A549 (cell line): ENCODE results near the gene GYS1. TPM values are rescaled to one million over a fixed set of nuclear protein-coding genes. Genes with fewer than 3 reads are reported as not detected.

Experiments
- polyA plus RNA-seq, 4 experiments: library from polyadenylated mRNA; depleted of rRNA in 3 of 4; stranded (reverse); fragments of >200 nt; fragmentation: RNase III in 1 of 4; extraction: RNeasy Plus Mini Kit Qiagen cat#74134 plus additional on column Dnase treatment in 1 of 4; gene quantifications; 2 replicates in 3 of 4; 3 replicates in 1 of 4; pipeline ENCODE4 v1.2.3, GENCODE V29; 2011 to 2017
- small RNA-seq, 6 experiments: library from RNA; depleted of rRNA; stranded (forward); fragments of <200 nt; gene quantifications; one replicate each; pipeline ENCODE3, GENCODE V24; 2012

GYS1 gene
- polyA plus RNA-seq, 2 of the 4 experiments (the other 2 are of a cell fraction) = 10.3 to 24.8 TPM

Small RNAs within 50 kb of the gene (small RNA-seq; reads per million reads assigned to genes)
- 0 reads per million in 6 experiments for gene AC026803.1
- 0 reads per million in 6 experiments for gene MIR6798

Other genes with a start within 250 kb of the GYS1 start
- gene IZUMO1, start 246.4 kb downstream of the GYS1 start, polyA plus RNA-seq (2011; rRNA removed) = not detected in 2 replicates
- gene IZUMO1, start 246.4 kb downstream of the GYS1 start, polyA plus RNA-seq (2017; fragmentation: RNase III; extraction: RNeasy Plus Mini Kit Qiagen cat#74134 plus additional on column Dnase treatment) = not detected in 3 replicates
- gene FUT1, start 240.7 kb downstream of the GYS1 start, polyA plus RNA-seq (2011; rRNA removed) = 1.4 and 1.5 TPM in 2 replicates
- 0.05 to 0.13 TPM (median 0.09 TPM) in 3 replicates for gene FUT1, start 240.7 kb downstream of the GYS1 start, polyA plus RNA-seq (2017; fragmentation: RNase III; extraction: RNeasy Plus Mini Kit Qiagen cat#74134 plus additional on column Dnase treatment)
- 0.06 TPM in 1 of 2 replicates, not detected in the other for gene FGF21, start 237.8 kb downstream of the GYS1 start, polyA plus RNA-seq (2011; rRNA removed)
- gene FGF21, start 237.8 kb downstream of the GYS1 start, polyA plus RNA-seq (2017; fragmentation: RNase III; extraction: RNeasy Plus Mini Kit Qiagen cat#74134 plus additional on column Dnase treatment) = not detected in 3 replicates
- gene BCAT2, start 182.3 kb downstream of the GYS1 start, polyA plus RNA-seq (2011; rRNA removed) = 30.4 and 31.9 TPM in 2 replicates
- gene BCAT2, start 182.3 kb downstream of the GYS1 start, polyA plus RNA-seq (2017; fragmentation: RNase III; extraction: RNeasy Plus Mini Kit Qiagen cat#74134 plus additional on column Dnase treatment) = 46.4 to 47.9 TPM (median 47.2 TPM) in 3 replicates
- 8.1 and 11.1 TPM in 2 replicates for gene HSD17B14, start 156.8 kb downstream of the GYS1 start, polyA plus RNA-seq (2011; rRNA removed)
- 10.6 to 20.9 TPM (median 19.5 TPM) in 3 replicates for gene HSD17B14, start 156.8 kb downstream of the GYS1 start, polyA plus RNA-seq (2017; fragmentation: RNase III; extraction: RNeasy Plus Mini Kit Qiagen cat#74134 plus additional on column Dnase treatment)
- gene PLEKHA4, start 124.7 kb downstream of the GYS1 start, polyA plus RNA-seq (2011; rRNA removed) = 0.34 and 0.42 TPM in 2 replicates
- 0.46 to 0.78 TPM (median 0.47 TPM) in 3 replicates for gene PLEKHA4, start 124.7 kb downstream of the GYS1 start, polyA plus RNA-seq (2017; fragmentation: RNase III; extraction: RNeasy Plus Mini Kit Qiagen cat#74134 plus additional on column Dnase treatment)
- gene PPP1R15A, start 120.9 kb downstream of the GYS1 start, polyA plus RNA-seq (2011; rRNA removed) = 49.0 and 74.2 TPM in 2 replicates
- 28.1 to 29.7 TPM (median 29.2 TPM) in 3 replicates for gene PPP1R15A, start 120.9 kb downstream of the GYS1 start, polyA plus RNA-seq (2017; fragmentation: RNase III; extraction: RNeasy Plus Mini Kit Qiagen cat#74134 plus additional on column Dnase treatment)
- gene TULP2, start 94.6 kb downstream of the GYS1 start, polyA plus RNA-seq (2011; rRNA removed) = not detected in 2 replicates
- not detected in 3 replicates for gene TULP2, start 94.6 kb downstream of the GYS1 start, polyA plus RNA-seq (2017; fragmentation: RNase III; extraction: RNeasy Plus Mini Kit Qiagen cat#74134 plus additional on column Dnase treatment)
- 58.5 and 79.5 TPM in 2 replicates for gene NUCB1, start 93.0 kb downstream of the GYS1 start, polyA plus RNA-seq (2011; rRNA removed)
- 154 to 182 TPM (median 174 TPM) in 3 replicates for gene NUCB1, start 93.0 kb downstream of the GYS1 start, polyA plus RNA-seq (2017; fragmentation: RNase III; extraction: RNeasy Plus Mini Kit Qiagen cat#74134 plus additional on column Dnase treatment)
- gene DHDH, start 59.6 kb downstream of the GYS1 start, polyA plus RNA-seq (2011; rRNA removed) = 0.60 and 0.78 TPM in 2 replicates
- 1.1 to 1.2 TPM (median 1.2 TPM) in 3 replicates for gene DHDH, start 59.6 kb downstream of the GYS1 start, polyA plus RNA-seq (2017; fragmentation: RNase III; extraction: RNeasy Plus Mini Kit Qiagen cat#74134 plus additional on column Dnase treatment)
- gene BAX, start 38.4 kb downstream of the GYS1 start, polyA plus RNA-seq (2011; rRNA removed) = 120 and 134 TPM in 2 replicates
- gene BAX, start 38.4 kb downstream of the GYS1 start, polyA plus RNA-seq (2017; fragmentation: RNase III; extraction: RNeasy Plus Mini Kit Qiagen cat#74134 plus additional on column Dnase treatment) = 265 to 299 TPM (median 284 TPM) in 3 replicates
- 4,743 and 7,067 TPM in 2 replicates for gene FTL, start 28.0 kb downstream of the GYS1 start, polyA plus RNA-seq (2011; rRNA removed)
- 12,141 to 13,930 TPM (median 13,921 TPM) in 3 replicates for gene FTL, start 28.0 kb downstream of the GYS1 start, polyA plus RNA-seq (2017; fragmentation: RNase III; extraction: RNeasy Plus Mini Kit Qiagen cat#74134 plus additional on column Dnase treatment)
- gene RUVBL2, start 578 bp upstream of the GYS1 start, polyA plus RNA-seq (2011; rRNA removed) = 146 and 186 TPM in 2 replicates
- 213 to 274 TPM (median 225 TPM) in 3 replicates for gene RUVBL2, start 578 bp upstream of the GYS1 start, polyA plus RNA-seq (2017; fragmentation: RNase III; extraction: RNeasy Plus Mini Kit Qiagen cat#74134 plus additional on column Dnase treatment)
- gene LHB, start 23.8 kb upstream of the GYS1 start, polyA plus RNA-seq (2011; rRNA removed) = not detected in 2 replicates
- gene LHB, start 23.8 kb upstream of the GYS1 start, polyA plus RNA-seq (2017; fragmentation: RNase III; extraction: RNeasy Plus Mini Kit Qiagen cat#74134 plus additional on column Dnase treatment) = 0.22 TPM in 1 of 3 replicates, not detected in the others
- not detected in 2 replicates for gene CGB3, start 31.0 kb upstream of the GYS1 start, polyA plus RNA-seq (2011; rRNA removed)
- gene CGB3, start 31.0 kb upstream of the GYS1 start, polyA plus RNA-seq (2017; fragmentation: RNase III; extraction: RNeasy Plus Mini Kit Qiagen cat#74134 plus additional on column Dnase treatment) = 0.13 to 0.28 TPM in 2 of 3 replicates, not detected in the other
- gene CGB2, start 38.6 kb upstream of the GYS1 start, polyA plus RNA-seq (2011; rRNA removed) = not detected in 2 replicates
- gene CGB2, start 38.6 kb upstream of the GYS1 start, polyA plus RNA-seq (2017; fragmentation: RNase III; extraction: RNeasy Plus Mini Kit Qiagen cat#74134 plus additional on column Dnase treatment) = not detected in 3 replicates
- not detected in 2 replicates for gene CGB1, start 43.6 kb upstream of the GYS1 start, polyA plus RNA-seq (2011; rRNA removed)
- 0.13 TPM in 1 of 3 replicates, not detected in the others for gene CGB1, start 43.6 kb upstream of the GYS1 start, polyA plus RNA-seq (2017; fragmentation: RNase III; extraction: RNeasy Plus Mini Kit Qiagen cat#74134 plus additional on column Dnase treatment)
- gene CGB5, start 50.5 kb upstream of the GYS1 start, polyA plus RNA-seq (2011; rRNA removed) = 0.15 and 0.23 TPM in 2 replicates
- 0.53 to 0.94 TPM (median 0.71 TPM) in 3 replicates for gene CGB5, start 50.5 kb upstream of the GYS1 start, polyA plus RNA-seq (2017; fragmentation: RNase III; extraction: RNeasy Plus Mini Kit Qiagen cat#74134 plus additional on column Dnase treatment)
- 0.63 and 0.95 TPM in 2 replicates for gene CGB8, start 55.8 kb upstream of the GYS1 start, polyA plus RNA-seq (2011; rRNA removed)
- 2.0 to 2.7 TPM (median 2.4 TPM) in 3 replicates for gene CGB8, start 55.8 kb upstream of the GYS1 start, polyA plus RNA-seq (2017; fragmentation: RNase III; extraction: RNeasy Plus Mini Kit Qiagen cat#74134 plus additional on column Dnase treatment)
- gene CGB7, start 64.4 kb upstream of the GYS1 start, polyA plus RNA-seq (2011; rRNA removed) = 0.34 and 0.56 TPM in 2 replicates
- gene CGB7, start 64.4 kb upstream of the GYS1 start, polyA plus RNA-seq (2017; fragmentation: RNase III; extraction: RNeasy Plus Mini Kit Qiagen cat#74134 plus additional on column Dnase treatment) = 0.63 to 0.88 TPM (median 0.79 TPM) in 3 replicates
- 0.34 and 0.37 TPM in 2 replicates for gene NTF4, start 71.5 kb upstream of the GYS1 start, polyA plus RNA-seq (2011; rRNA removed)
- gene NTF4, start 71.5 kb upstream of the GYS1 start, polyA plus RNA-seq (2017; fragmentation: RNase III; extraction: RNeasy Plus Mini Kit Qiagen cat#74134 plus additional on column Dnase treatment) = 1.0 to 2.4 TPM (median 1.7 TPM) in 3 replicates
- not detected in 2 replicates for gene KCNA7, start 79.4 kb upstream of the GYS1 start, polyA plus RNA-seq (2011; rRNA removed)
- gene KCNA7, start 79.4 kb upstream of the GYS1 start, polyA plus RNA-seq (2017; fragmentation: RNase III; extraction: RNeasy Plus Mini Kit Qiagen cat#74134 plus additional on column Dnase treatment) = not detected in 3 replicates
- 214 and 220 TPM in 2 replicates for gene SNRNP70, start 92.1 kb upstream of the GYS1 start, polyA plus RNA-seq (2011; rRNA removed)
- gene SNRNP70, start 92.1 kb upstream of the GYS1 start, polyA plus RNA-seq (2017; fragmentation: RNase III; extraction: RNeasy Plus Mini Kit Qiagen cat#74134 plus additional on column Dnase treatment) = 338 to 350 TPM (median 342 TPM) in 3 replicates
- gene LIN7B, start 121.1 kb upstream of the GYS1 start, polyA plus RNA-seq (2011; rRNA removed) = 4.6 and 5.4 TPM in 2 replicates
- 7.1 to 8.3 TPM (median 8.0 TPM) in 3 replicates for gene LIN7B, start 121.1 kb upstream of the GYS1 start, polyA plus RNA-seq (2017; fragmentation: RNase III; extraction: RNeasy Plus Mini Kit Qiagen cat#74134 plus additional on column Dnase treatment)
- gene C19orf73, start 125.8 kb upstream of the GYS1 start, polyA plus RNA-seq (2011; rRNA removed) = 1.4 and 1.8 TPM in 2 replicates
- 1.7 to 2.2 TPM (median 1.7 TPM) in 3 replicates for gene C19orf73, start 125.8 kb upstream of the GYS1 start, polyA plus RNA-seq (2017; fragmentation: RNase III; extraction: RNeasy Plus Mini Kit Qiagen cat#74134 plus additional on column Dnase treatment)
- gene PPFIA3, start 126.2 kb upstream of the GYS1 start, polyA plus RNA-seq (2011; rRNA removed) = 2.5 and 3.2 TPM in 2 replicates
- 6.5 to 8.0 TPM (median 7.3 TPM) in 3 replicates for gene PPFIA3, start 126.2 kb upstream of the GYS1 start, polyA plus RNA-seq (2017; fragmentation: RNase III; extraction: RNeasy Plus Mini Kit Qiagen cat#74134 plus additional on column Dnase treatment)
- gene HRC, start 162.1 kb upstream of the GYS1 start, polyA plus RNA-seq (2011; rRNA removed) = 0.04 TPM in 1 of 2 replicates, not detected in the other
- gene HRC, start 162.1 kb upstream of the GYS1 start, polyA plus RNA-seq (2017; fragmentation: RNase III; extraction: RNeasy Plus Mini Kit Qiagen cat#74134 plus additional on column Dnase treatment) = 0.04 to 0.05 TPM in 2 of 3 replicates, not detected in the other
- 4.7 and 4.9 TPM in 2 replicates for gene TRPM4, start 164.5 kb upstream of the GYS1 start, polyA plus RNA-seq (2011; rRNA removed)
- gene TRPM4, start 164.5 kb upstream of the GYS1 start, polyA plus RNA-seq (2017; fragmentation: RNase III; extraction: RNeasy Plus Mini Kit Qiagen cat#74134 plus additional on column Dnase treatment) = 8.4 to 9.4 TPM (median 9.1 TPM) in 3 replicates